IPS DF 19.7 (cell line): ENCODE data around the gene FRAT1.

Source experiments
- DNase-seq: peaks from one replicate; pipeline ENCODE4 v3.0.0-alpha.2; 2013; ENCODE audit warnings: low read depth, low spot score

FRAT1 gene

DNA sequence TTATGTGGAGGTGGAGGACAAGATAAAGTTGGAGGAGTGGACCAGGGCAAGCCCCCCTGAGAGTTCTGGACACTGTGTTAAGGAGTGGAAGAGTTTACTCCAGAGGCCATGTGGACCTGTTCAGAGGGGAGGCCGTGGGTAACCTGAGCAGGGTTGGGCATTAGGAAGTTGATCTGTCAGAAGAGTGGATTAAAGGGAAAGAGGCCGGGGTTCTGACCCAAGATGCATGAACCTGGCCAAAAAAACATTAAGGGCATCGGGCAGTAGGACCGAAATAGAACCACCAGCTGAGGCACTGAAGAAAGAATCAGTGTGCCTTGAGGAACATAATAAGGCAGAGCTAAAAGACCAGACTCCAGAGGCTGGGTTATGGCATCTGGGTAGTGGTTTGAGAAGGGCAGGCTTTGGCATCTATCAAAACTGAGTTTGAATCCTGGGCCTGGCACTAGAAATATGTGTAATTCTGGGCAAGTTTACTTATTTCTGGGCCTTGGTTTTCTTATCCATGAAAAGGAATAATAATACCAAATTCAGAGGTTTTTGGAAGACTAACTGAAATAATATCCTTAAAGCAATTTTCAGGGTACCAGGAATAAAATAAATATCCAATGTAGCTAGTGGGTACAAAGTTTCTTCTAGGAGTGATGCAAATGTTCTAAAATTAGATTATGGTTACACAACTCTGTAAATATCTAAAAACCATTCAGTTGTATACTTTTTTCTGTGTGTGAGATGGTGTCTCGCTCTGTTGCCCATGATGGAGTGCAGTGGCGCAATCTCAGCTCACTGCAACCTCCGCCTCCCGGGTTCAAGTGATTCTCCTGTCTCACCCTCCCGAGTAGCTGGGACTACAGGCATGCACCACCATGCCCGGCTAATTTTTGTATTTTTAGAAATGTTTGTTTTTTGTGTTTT lies 10.9 kb upstream of the FRAT1 start:
- DNase-seq: no peak

DNA sequence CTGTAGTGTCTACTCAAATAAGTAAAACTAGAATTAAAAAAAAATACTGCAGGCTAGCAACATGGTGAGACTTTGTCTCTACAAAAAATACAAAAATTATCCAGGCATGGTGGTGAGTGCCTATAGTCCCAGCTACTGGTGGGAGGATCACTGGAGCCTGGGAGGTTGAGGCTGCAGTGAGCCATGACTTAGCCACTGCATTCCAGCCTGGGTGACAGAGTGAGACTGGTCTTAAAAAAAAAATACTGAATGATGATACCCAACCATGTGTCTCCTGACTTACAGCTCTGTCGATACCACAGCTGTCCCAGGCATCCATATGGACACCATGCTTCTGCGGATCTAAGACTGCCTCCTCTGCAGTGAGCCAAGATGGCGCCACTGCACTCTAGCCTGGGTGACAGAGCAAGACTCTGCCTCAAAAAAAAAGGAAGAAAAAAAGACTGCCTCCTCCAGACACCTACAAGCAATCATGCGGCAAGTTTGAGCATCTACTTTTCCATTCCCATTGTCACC lies 7.9 kb upstream of the FRAT1 start:
- no peak for DNase-seq

GRCh38 chr10:97312897-97313296 lies 6.2 kb upstream of the FRAT1 start:
- DNase-seq: no peak

GRCh38 chr10:97314671-97315070 lies 4.4 kb upstream of the FRAT1 start:
- DNase-seq: no peak

DNA sequence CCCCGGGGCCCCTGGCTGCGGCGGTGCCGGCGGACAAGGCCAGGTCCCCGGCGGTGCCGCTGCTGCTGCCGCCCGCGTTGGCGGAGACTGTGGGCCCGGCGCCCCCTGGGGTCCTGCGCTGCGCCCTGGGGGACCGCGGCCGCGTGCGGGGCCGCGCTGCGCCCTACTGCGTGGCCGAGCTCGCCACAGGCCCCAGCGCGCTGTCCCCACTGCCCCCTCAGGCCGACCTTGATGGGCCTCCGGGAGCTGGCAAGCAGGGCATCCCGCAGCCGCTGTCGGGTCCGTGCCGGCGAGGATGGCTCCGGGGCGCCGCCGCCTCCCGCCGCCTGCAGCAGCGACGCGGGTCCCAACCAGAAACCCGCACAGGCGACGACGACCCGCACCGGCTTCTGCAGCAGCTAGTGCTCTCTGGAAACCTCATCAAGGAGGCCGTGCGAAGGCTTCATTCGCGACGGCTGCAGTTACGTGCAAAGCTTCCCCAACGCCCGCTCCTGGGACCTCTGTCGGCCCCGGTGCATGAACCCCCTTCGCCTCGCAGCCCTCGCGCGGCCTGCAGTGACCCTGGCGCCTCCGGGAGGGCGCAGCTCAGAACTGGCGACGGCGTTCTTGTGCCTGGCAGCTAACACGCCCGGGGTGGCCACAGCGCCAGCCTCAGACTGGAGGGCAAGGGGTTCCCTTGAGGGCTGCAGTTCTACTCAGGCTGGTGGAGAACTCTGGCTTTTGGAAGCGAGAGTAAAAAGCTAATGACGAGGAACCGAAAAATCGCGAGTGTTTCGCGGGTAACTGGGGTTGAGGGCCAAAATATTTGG lies 804 bp downstream of the FRAT1 start:
- DNase-seq: no peak

- DNase-seq: no peak
These were observed 1.5 kb downstream of the FRAT1 start for GRCh38 chr10:97320480-97321031.

GRCh38 chr10:97321032-97321803 lies 2.1 kb downstream of the FRAT1 start:
- DNase-seq: no peak

DNA sequence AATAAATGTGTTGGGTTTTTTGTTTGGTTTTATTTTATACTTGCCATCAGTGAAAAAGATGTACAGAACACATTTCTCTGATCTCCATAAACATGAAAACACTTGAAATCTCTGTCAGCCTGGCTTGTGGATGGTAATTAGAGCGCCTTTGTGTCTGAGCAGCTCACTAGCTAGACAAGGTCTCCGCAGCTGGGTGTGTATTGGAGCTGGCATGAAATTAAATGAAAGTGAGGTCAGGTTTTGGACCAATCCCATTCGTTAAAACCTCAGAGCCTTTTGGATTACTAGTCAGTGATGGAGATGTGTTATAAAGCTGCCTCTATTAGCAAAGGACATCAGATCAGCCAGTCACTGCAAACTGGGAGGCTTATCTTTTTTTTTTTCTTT lies 2.7 kb downstream of the FRAT1 start:
- no peak for DNase-seq

DNA sequence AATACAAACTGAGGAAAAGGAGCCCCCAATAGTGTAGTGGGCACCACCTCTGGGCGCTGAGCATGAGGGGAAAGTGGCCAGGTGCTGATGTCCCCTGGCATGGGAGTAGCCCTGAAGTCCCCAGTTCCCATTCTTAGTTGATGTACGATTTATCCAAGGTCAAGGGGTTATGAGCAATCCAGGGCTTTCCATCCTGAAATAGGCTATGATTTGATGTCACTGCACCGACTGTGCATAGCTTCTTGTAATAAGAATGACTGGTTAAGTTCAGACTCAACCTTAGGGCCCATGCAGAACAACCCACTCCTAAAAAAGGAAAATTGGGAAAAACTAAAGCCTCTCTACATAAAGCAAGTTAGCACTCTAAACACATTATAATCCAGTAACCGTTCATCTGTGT lies 4.4 kb downstream of the FRAT1 start:
- no peak for DNase-seq

- no peak for DNase-seq
These were observed 6.7 kb downstream of the FRAT1 start for GRCh38 chr10:97325754-97326153.

DNA sequence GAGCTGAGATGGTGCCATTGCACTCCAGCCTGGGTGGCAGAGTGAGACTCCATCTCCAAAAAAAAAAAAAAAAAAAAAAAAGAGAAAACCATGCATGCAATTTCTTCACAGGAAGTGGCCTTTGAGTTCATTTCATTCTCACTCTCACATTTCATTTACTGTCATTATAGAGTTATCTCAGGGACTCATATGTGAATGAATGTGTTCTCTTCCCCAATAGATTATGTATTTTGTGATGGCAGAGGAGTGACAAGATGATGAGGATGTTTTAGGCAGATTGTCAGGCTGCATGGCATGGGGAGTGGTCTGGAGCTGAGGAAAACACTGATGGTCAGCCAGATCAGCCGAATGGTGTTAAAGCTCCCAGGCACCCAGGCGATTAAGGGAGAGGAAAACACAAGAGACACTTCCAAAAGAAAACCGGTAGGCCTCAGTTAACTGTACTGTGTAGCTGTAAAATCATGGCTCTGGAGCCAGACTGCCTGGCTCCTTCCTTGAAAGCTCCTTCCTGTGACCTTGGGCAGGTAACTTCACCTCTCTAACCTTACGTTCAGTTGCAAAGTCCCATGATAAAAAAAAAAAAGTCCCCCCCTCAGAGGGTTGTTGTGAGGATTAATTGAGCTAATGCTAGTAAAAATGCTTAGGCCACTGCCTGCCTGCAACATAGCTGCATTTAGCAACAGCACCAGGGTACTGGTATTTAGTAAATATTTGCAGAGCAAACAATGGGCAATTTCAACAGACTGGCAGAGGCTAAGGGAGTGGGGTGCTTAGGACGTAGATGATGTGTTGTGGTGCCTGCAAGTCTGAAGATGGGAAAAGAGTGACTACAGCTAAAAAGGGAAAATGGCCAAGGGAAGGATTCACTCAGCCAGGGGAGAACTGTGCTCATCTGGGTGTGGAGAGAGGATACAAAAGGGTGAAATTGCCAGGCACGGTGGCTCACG lies 8.6 kb downstream of the FRAT1 start:
- DNase-seq: no peak

DNA sequence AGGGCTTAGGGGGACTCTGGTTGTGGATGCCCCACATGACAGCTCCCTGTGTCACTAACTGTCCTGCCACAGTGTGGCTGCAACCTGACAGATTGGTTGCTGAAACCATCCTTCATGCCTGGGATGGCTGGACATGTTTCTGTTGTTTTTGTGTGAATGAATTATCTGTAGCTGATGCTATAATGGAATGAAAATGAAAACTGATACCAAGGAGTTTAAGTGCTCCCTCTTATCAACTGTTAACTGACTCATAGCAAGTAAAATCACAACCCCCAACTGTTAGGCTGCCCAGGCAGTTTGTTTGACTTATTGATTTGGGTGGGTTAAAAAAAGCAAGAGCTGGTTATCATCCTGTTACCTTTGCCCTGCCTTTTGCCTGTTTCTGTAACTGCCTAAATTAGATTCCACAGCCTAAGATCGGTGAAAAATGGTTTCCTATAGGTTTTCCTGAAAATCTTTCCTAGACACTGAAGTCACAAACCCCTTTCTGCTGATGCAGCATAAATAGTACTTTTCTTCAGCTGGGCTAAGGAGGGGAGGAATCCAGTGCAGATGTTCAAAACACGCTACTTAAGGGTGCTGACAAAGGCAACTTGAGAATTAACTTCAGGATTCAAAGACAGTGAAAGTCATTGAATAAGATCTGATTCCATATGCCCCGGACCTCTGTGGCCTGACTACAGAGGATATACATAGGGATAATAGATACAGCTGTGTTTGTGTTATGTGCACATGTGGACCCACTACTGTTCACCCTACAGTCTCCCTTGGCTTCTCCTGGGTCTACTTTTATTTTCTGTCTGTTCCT lies 9.8 kb downstream of the FRAT1 start:
- no peak for DNase-seq

GRCh38 chr10:97329766-97330165 lies 10.7 kb downstream of the FRAT1 start:
- no peak for DNase-seq

DNA sequence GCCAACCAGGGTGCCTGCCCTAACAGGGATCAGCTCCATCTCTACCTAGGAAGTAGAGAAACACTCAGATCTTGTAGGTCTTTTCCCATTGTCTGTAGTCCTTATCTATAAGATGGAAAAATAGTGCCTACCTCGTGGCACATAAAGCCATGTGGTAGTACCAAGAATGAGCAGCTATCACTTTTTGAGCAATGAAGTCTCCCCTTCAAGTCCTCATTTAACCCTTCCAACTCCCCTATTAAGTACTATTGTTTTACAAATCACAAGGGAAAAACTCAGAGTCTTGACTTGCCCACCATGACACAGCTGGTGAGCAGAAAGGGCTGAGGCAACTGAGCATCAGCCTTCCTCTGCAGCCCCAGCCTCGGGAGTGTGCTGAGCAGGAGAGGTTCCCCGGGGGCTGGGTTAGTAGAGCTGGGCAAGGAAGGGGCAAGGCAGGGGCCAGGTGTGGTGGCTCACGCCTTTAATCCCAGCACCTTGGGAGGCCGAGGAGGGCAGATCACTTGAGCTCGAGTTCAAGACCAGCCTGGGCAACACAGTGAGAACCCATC lies 12.2 kb downstream of the FRAT1 start:
- DNase-seq: no peak

DNA sequence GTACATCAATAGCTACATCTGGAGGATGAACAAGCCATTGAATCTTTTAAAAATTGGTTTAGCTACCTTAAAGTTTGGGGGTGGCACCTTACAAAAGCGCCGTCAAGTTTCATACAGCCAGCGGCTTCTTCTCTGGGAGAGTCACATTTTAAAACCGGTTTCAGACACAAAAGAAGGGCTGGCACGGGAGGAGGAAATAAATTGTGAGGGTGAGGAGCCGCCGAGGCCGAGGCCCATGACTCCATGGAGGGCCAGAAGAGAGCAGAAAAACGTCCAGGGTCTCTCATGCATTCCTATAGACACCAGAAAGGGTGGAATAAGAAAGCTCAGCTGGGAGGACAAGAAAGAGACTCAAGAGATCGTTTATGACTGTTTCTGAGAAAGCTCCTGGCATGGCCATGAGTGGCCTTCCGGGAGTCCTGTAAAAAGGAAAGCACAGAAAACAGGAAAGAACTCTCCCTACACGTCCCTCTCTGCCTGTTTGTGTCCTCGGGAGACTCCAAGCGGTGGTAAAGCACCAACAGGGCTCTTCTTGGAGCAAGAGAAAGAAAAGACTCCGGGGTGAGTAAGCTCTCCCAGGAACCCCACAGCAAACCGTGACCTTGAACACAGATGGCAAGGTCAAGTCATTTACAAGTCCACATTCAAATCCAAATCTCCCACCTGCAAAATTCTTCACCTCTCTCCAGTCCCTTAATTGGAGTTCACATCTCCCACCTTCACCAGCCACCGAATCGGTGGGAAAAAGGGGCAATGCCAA lies 13.7 kb downstream of the FRAT1 start:
- no peak for DNase-seq

DNA sequence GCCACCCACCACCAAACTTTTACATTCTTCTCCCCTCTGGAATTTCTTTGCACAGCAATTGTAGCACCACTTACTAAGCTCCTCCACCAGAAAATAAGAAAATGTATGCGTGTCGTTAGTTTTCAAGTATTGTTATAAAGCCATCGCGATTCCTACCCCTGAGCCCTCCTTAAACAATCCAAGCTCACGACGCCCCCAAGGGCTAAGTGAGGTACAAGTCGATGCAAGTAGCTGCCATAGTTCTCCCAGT lies 14.2 kb downstream of the FRAT1 start:
- DNase-seq: no peak

GRCh38 chr10:97333601-97334369 lies 14.7 kb downstream of the FRAT1 start:
- no peak for DNase-seq
